ENCODE data around the gene PFN1.
A peak's percentile ranks its signal among the peaks of the same experiment; 100 is the strongest.

PFN1 gene

GRCh38 chr17:4896332-4897197 lies 51.8 kb downstream of the PFN1 start:
- no peak for DNase-seq (ENCODE audit: low spot score)

GRCh38 chr17:4895657-4896331 lies 52.5 kb downstream of the PFN1 start:
- DNase-seq (ENCODE audit: low spot score): peak; percentile 75
